NB4 (cell line): ENCODE measurements around the gene CACNA2D3.

ENCODE experiments used
- CTCF ChIP-seq: IDR thresholded peaks from one replicate; pipeline ENCODE4 v1.5.1; 2012; ENCODE audit warnings: low read depth, low read length
- MYC ChIP-seq: IDR thresholded peaks from 2 replicates; pipeline ENCODE4 v1.6.1; 2011; ENCODE audit warnings: low read depth, low read length
- POLR2A ChIP-seq: IDR thresholded peaks from 2 replicates; pipeline ENCODE4 v1.6.1; 2011; ENCODE audit warnings: mild to moderate bottlenecking; ENCODE audit not compliant: insufficient read length; ENCODE audit errors: extremely low read depth

GRCh38 chr3:54215521-54215920 lies 93.2 kb downstream of the CACNA2D3 start:
- TF ChIP-seq CTCF (no peak), POLR2A (no peak), MYC (no peak)
